DND-41 (cell line): ENCODE results near the gene RASAL1.

ENCODE experiments used
- ATAC-seq: fragments of 200-7000 bp; cut with Tn5 transposase; 3 replicates; pipeline ENCODE4 v1.9.1; 2021; ENCODE audit warnings: low read depth; ENCODE audit not compliant: insufficient read depth
- DNase-seq: peaks from one replicate; pipeline ENCODE4 v3.0.0-alpha.2; 2020
- H2AFZ ChIP-seq: 2 replicates; pipeline ENCODE4 v1.6.0; 2012; ENCODE audit warnings: low read depth, low read length
- H3K27ac ChIP-seq: 2 replicates; pipeline ENCODE4 v1.5.1; 2012; ENCODE audit warnings: low read length, inconsistent platforms
- H3K27me3 ChIP-seq: fragments of 200-600 bp; sonication (generic); 2 replicates; pipeline ENCODE4 v1.6.0; 2012; ENCODE audit warnings: low read length, mild to moderate bottlenecking, inconsistent platforms; ENCODE audit not compliant: insufficient read depth, poor library complexity
- H3K36me3 ChIP-seq: 2 replicates; pipeline ENCODE4 v1.5.1; 2012; ENCODE audit warnings: low read length, inconsistent platforms; ENCODE audit not compliant: insufficient read depth
- H3K4me1 ChIP-seq: 2 replicates; pipeline ENCODE4 v1.5.1; 2012; ENCODE audit warnings: mild to moderate bottlenecking, low read length; ENCODE audit not compliant: insufficient read depth
- H3K4me2 ChIP-seq: 2 replicates; pipeline ENCODE4 v1.6.0; 2012; ENCODE audit warnings: mild to moderate bottlenecking, moderate library complexity, low read length, inconsistent platforms; ENCODE audit not compliant: insufficient read depth
- H3K4me3 ChIP-seq, 2 experiments: fragments of 200-600 bp in 1 of 2; shearing (Covaris generic) in 1 of 2; 2 replicates each; pipeline ENCODE4 v1.5.1; 2012 to 2016; ENCODE audit warnings: inconsistent platforms in 2 of 2, low read length in 2 of 2, mild to moderate bottlenecking in 2 of 2, low read depth in 1 of 2, moderate library complexity in 1 of 2
- H3K79me2 ChIP-seq: 2 replicates; pipeline ENCODE4 v1.6.0; 2012; ENCODE audit warnings: low read length, inconsistent platforms; ENCODE audit not compliant: insufficient read depth
- H3K9ac ChIP-seq: 2 replicates; pipeline ENCODE4 v1.6.0; 2012; ENCODE audit warnings: low read depth, mild to moderate bottlenecking, inconsistent platforms, low read length, moderate library complexity
- H3K9me3 ChIP-seq: 2 replicates; pipeline ENCODE4 v1.5.1; 2012; ENCODE audit warnings: low read length, moderate library complexity, mild to moderate bottlenecking, inconsistent platforms; ENCODE audit not compliant: insufficient read depth, severe bottlenecking
- H4K20me1 ChIP-seq: 2 replicates; pipeline ENCODE4 v1.6.0; 2012; ENCODE audit warnings: low read length; ENCODE audit not compliant: insufficient read depth
- EZH2 ChIP-seq: IDR thresholded peaks from 3 replicates; pipeline ENCODE4 v1.6.1; 2012; ENCODE audit warnings: borderline replicate concordance, low read depth, mild to moderate bottlenecking, moderate library complexity, low read length, inconsistent platforms; ENCODE audit not compliant: severe bottlenecking
- TF ChIP-seq, protein P1 (sequence below): IDR thresholded peaks from 2 replicates; pipeline ENCODE4 v1.5.1; 2012; ENCODE audit warnings: borderline replicate concordance, low read length, moderate library complexity, mild to moderate bottlenecking; ENCODE audit not compliant: poor library complexity, severe bottlenecking; ENCODE audit errors: extremely low read depth

RASAL1 gene

GRCh38 chr12:113169697-113170096, 34.1 kb upstream of the RASAL1 start:
- no peak overlapping the region for H3K4me3 ChIP-seq
- H3K4me1 ChIP-seq = no peaks in the 10 kb centered on the region
- ATAC-seq = no peak
- no peak for DNase-seq
- no peak for TF ChIP-seq EZH2
- TF ChIP-seq, protein P1, sequence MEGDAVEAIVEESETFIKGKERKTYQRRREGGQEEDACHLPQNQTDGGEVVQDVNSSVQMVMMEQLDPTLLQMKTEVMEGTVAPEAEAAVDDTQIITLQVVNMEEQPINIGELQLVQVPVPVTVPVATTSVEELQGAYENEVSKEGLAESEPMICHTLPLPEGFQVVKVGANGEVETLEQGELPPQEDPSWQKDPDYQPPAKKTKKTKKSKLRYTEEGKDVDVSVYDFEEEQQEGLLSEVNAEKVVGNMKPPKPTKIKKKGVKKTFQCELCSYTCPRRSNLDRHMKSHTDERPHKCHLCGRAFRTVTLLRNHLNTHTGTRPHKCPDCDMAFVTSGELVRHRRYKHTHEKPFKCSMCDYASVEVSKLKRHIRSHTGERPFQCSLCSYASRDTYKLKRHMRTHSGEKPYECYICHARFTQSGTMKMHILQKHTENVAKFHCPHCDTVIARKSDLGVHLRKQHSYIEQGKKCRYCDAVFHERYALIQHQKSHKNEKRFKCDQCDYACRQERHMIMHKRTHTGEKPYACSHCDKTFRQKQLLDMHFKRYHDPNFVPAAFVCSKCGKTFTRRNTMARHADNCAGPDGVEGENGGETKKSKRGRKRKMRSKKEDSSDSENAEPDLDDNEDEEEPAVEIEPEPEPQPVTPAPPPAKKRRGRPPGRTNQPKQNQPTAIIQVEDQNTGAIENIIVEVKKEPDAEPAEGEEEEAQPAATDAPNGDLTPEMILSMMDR = no peak
- H3K9ac ChIP-seq = no peak overlapping the region
- peaks cover 99% of the 10 kb centered on the region for H3K36me3 ChIP-seq
- H3K79me2 ChIP-seq = peaks cover 31% of the 10 kb centered on the region
- H3K4me2 ChIP-seq = no peak overlapping the region
- H3K9me3 ChIP-seq = no peaks in the 10 kb centered on the region
- H3K27ac ChIP-seq = 0 out of 2 replicates have a peak overlapping the region, but pooled peaks have one; percentile 19
- no peaks in the 10 kb centered on the region for H3K27me3 ChIP-seq
- no peak overlapping the region for H2AFZ ChIP-seq
- H4K20me1 ChIP-seq = peaks cover 7% of the 10 kb centered on the region

DNA sequence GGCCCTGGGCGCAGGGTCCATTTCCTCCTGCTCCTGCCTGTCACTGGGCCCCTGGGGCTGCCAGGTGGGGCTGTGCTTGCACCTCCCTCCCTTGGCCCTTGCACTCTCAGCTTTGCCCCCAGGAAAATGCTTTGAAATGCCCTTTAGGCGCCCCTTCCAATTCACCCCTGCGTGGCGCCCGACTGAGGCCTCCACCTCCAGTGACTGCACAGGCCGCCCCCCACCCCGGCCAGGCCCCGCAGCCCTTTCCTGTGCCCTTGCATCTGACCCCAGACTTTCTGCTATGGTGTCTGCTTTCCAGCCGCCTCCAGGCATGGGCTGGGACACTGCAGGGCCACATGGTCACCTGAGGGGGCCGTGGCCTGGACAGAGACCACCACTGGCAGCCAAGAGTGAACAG, 32.3 kb upstream of the RASAL1 start:
- Histone ChIP-seq H3K9ac (no peak overlapping the region), H3K4me2 (no peak overlapping the region), H3K4me3 (no peak overlapping the region), H3K9me3 (no peaks in the 10 kb centered on the region), H4K20me1 (peaks cover 9% of the 10 kb centered on the region), H3K4me1 (no peaks in the 10 kb centered on the region), H3K27ac (no peak overlapping the region), H2AFZ (no peak overlapping the region), H3K36me3 (peaks cover 98% of the 10 kb centered on the region), H3K79me2 (peaks cover 18% of the 10 kb centered on the region), H3K27me3 (no peaks in the 10 kb centered on the region)
- no peak for TF ChIP-seq EZH2
- TF ChIP-seq, protein P1 = no peak
- ATAC-seq (no peak), DNase-seq (no peak)

DNA sequence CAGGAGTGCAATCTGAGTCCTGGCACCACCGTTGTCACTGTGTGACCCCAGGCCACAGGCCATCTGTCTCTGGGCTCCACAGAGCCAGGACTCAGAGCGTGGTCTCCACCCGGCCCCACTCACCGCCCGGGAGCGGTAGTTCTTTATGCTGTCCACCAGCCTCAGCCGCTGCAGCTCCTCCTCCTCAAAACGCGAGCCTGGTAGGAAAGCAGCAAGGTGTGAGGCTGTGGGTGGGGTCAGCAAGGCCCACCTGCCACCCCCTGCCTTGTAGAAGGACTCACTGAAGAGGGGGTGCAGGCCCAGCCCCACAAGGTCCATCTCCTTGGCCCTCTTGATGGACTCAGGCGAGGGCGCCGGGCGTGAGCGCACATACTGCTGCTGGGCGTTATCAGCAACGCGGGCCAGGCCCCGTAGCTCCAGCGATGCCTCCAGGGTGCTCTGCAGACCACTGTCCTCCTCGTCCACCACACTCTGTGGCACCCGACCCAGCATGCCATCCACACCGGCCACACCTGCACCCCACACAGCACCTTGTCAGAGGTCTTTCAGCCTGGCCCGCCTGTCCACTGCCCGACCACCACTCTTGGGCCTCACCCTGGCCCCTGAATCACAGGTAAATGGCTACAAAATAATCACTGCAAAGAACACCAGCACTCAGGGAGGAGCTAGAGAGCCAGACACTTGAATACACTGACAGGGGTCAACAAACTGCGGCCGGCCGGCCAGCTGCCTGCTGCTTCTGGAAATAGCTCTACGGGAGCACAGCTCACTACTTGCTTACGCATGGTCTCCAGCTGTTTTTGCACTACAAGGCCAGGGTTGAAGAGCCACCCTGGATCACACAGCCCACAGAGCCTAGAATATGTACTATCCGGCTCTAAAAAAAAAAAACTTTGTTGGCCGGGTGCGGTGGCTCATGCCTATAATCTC, 30.2 kb upstream of the RASAL1 start:
- Histone ChIP-seq H3K9me3 (no peaks in the 10 kb centered on the region), H4K20me1 (peaks cover 24% of the 10 kb centered on the region), H2AFZ (no peak overlapping the region), H3K4me1 (no peaks in the 10 kb centered on the region), H3K27me3 (no peaks in the 10 kb centered on the region), H3K36me3 (peaks cover 97% of the 10 kb centered on the region), H3K79me2 (peaks cover 7% of the 10 kb centered on the region; the same call in 1 of the 2 replicates), H3K9ac (no peak overlapping the region), H3K27ac (no peak overlapping the region), H3K4me3 (no peak overlapping the region), H3K4me2 (no peak overlapping the region)
- ATAC-seq = no peak
- TF ChIP-seq EZH2 = no peak
- TF ChIP-seq, protein P1 = no peak
- no peak for DNase-seq
